Activated CD4-positive, alpha-beta T cell treated with anti-CD3 and anti-CD28 coated beads, Interleukin-2, amount 50 U/mL, for 16 hours (primary cell): ENCODE results near the gene LYST.
"Not testable (repeated sequence)": the region's sequence is repeated elsewhere in the genome, so short reads cannot be mapped to it uniquely, and the experiment has no call there.

Source experiments
- DNase-seq: peaks from one replicate; pipeline ENCODE4 v3.0.0-alpha.2; 2020

LYST gene

DNA sequence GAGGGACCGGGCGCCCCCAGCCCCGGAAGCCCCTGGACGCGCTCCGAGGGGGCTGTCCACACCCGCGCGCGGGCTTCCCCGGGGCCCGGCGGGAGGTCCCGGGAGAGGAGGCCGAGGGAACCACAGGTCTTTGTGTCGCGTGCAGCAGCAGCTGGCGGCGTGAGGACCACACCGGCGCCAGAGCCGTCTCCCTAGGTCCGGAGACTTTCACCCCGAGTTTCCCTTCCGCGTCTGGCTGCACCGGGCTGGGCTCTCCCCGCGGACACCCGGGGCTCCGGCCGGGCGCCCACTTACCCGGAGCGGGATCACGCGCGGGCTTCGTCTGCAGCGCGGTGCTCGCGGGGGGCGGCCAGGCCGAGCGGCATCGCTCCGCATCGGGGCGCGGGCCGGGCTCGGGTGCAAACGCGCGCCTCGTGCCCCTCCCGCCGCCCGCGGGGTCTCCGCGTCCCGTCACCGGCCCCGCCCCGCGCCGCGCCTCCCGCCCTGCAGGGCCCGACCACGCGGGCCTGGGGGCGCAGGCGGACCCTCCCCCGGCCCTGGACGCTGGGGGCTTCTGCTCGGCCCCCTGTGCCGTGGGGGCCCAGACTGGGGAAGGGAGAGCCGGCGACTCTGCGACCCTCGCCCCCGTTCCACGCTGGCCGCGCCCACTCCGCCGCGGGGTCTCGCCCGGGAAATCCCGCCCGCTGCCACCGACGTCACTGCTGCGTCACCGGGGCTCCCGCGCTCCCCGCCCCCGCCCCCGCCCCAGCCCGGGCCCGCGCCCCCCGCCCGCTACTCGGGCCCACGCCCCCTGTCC lies 217.1 kb downstream of the LYST start, which contains the start of gene GNG4:
TSS of gene GNG4 (minus strand) at position 417 of the 796 bp plus-strand sequence. CDS start 65,946 bp downstream, outside the sequence.
- DNase-seq = no peak

DNA sequence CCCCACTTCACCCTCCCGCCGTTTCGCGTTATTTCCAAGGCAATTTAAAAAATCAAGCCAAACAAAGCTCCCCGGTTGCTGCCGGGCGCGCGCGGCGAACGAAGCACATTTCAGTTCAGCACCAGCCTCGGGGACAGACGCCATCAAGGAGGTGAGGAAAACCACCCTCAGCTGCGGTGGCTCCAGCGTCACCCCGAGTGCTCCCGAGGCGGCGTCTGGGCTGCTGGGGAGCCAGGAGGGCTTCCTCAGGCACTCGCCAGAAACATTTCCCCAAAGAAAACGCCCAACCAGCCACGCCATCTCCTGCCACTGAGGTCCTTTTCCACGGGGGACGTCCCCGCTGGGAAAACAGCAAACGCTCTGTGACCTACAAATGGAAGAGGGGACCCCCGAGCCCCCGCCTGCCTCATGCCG lies 217.7 kb downstream of the LYST start:
- peak; percentile 55 for DNase-seq

DNA sequence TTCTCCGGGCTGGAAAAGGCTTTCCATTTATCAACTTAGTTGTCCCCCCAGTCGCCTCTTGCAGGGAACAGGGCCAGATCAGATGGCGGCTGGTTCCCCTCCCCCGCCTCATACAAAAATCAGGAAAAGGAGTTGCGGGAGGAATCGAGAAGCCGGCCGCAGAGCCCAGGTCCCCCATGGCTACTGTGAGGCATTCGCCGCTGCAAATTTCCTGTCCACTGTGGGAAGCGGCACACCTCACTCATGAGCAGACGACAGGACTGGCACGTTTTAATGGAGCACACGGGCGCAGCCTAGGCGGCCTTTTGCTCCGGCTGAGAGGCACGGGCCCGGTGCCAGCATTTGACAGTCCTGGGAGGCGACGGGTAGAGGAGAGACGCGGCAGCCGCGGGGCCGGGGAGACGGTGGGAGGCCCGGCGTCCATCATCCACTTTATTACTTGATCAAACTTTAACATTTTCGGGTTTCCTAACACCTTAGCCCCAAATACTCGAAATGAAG lies 218.2 kb downstream of the LYST start:
- DNase-seq = no peak

DNA sequence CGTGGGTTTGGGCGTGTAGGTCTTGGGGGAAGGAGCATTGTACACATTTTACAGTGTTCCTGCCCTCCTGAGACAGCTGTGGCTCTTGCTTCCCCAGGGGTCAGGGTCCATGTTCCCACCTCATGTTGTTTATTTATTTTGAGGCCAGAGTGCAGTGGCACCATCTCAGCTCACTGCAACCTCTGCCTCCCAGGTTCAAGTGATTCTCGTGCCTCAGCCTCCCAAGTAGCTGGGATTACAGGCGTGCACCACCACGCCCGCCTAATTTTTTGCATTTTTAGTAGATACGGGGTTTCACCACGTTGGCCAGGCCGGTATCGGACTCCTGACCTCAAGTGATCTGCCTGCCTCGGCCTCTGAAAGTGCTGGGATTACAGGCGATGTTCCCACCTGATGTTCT lies 219.2 kb downstream of the LYST start:
- DNase-seq = not testable (repeated sequence)

DNA sequence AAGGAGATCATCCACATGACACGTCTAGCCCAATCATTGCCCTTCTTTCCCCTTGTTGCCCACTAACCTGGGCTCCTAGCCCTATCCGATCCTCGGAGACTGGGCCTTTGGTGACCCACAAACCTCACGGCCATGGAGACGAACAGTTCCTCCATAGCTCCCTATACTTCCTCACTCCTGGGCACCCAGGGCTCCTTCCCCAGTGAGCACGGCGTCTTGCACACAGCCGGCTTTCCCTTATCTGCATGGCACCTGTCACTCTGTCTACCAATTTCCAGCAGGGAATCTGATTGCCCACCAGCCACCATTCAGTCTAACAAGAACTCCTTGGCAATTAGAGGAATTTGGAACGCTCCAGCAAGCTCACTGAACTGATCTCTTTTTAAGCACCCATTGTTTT lies 220.2 kb downstream of the LYST start:
- no peak for DNase-seq

DNA sequence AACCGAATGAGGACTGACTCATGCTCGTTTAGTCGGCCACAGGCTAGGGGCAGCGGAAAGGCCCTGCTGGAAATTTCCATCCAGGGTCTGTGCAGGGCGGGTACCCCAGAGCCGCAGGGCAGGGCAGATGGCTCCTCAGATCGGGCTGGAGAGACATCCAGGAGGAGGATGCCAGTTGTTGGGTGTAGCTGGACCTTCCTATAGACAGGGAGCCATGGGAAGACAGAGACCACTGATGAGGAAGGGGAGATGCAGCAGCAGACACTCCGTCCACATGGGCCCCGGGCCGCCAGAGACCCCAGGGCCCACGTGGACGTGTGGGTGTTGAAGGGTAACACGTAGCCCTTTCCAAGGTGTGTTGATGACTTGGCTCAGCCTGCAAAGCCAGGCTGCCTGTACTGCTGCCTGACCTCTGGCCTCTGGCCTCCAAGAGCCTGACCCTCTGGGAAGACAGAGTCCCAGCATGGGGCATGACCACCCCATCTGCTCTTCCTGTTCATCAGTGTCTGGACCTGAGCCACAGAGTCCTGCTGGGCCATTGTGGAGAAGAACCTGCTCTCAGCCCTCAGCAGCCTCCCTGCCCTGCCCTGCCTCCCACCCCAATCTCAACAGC lies 221.9 kb downstream of the LYST start:
- DNase-seq = no peak

DNA sequence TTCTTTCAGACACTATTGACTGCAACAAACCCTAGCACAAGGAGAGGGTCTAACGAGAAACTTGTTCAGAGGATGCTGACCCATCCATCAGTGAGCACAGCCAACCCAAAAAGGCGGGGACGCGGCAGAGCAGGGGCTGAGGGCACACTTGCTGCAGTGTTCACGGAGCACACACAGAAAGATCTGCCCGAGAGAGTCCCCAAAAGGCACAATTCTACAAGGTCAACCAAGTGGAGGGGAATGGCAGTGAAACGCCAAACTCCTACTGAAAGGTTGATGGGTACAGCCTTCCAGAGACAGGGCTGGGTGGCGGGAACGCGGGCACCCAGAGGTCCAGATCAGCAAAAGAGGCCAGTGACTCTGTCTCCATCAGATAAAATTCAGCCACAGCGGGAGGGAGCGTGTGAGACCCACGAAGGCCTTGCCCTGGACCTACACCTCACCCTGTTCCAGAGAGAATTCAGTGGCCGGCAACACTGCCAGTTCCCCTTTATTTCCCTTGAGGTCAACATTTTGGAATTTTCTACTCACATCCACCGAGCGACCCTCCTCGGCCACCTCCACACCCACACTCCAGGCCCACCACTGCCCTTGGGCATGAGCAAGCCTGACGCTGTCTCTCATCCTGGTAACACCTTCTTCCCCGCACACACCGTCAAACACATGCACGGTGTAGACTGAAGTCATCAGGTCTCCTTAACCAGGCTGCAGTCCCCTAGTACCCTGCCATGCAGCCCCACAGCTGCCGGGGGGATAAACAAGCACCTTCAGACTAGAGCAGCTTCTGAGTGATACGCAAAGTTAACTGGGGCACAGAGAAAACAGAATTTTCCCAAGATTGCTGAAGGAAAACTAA lies 222.6 kb downstream of the LYST start:
- DNase-seq = no peak

DNA sequence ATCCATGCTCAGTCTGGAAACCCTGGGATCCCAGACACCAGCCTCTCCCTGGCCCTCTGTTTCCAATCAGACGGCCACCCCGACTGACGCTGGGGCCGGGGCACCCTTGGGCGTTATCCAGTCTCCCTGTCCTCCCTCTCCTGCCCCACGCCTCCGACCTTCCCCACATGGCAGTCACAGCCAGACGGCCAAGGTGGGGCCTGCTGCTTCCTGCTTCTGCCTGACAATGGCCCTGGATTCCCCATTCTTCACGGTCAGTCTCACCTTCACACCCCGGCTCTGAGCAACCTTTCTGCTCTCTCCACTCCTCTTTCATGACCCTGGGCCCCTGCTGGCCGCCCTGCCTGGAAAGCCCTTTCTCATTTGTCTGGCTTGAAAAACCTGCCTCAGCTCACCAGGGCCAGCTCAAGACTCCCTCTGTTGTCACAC lies 223.7 kb downstream of the LYST start:
- no peak for DNase-seq

DNA sequence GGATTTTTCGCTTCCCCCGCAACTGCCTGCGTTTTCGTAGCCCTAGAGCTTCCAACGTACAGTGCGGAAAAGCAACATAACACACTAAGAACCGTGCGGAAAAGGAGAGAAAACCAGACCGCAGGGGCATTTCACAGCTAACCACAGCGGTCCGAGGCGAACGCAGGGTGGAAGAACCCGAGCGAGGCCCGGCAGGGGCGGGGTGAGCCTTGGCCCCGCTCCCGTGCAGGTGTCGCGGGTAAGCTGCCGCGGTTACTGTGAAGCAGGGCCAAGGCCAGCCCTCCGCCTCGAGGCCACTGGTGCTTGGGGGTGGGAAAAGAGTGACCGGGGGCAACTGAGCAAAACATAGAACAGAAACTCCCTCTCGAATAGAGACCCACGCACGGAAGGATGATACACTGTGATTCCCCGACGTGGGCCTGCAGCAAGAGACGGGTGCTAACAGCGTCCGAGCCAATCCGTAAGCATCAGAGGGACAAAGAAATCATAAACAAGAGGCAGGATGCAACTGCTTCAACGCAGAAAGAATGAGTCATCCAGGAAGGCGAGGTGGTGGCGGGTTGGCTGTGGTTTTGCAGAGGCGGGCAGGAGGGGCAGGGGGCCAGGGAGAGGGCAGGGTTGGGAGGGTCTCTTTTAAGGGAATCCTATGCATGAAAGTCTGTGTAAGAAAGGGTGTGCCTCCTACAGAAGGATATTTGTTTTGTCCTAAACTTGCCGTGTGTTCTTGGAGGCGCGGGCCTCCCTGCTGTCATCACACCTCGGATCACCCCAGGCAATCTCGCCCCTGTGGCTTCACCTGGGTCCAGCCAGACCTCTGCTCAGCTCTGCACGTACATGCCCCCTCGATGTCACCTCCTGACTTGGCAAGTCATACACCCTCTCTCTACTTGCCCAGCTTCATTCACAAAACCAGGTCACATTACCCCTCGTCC lies 224.4 kb downstream of the LYST start:
- DNase-seq = peak; percentile 79

DNA sequence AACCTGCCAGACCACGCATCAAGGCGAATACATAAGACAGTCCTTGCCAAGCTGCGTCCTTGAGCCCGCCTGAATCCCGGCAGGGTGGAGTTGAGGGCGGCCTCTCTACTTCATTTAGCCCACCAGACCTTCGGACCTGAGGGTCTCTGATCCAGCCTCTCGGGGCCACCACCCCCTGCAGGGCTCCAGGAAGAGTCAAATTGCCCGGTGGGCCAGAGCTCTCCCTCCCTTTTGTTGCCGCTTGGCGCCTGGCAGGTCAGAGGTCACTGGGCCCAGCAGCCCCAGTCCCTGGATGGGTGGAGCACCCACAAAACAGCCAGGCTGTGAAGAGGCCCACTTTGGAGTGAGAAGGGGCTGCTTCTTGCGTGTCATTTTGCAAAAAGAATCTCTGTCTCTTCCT lies 226.1 kb downstream of the LYST start:
- no peak for DNase-seq

DNA sequence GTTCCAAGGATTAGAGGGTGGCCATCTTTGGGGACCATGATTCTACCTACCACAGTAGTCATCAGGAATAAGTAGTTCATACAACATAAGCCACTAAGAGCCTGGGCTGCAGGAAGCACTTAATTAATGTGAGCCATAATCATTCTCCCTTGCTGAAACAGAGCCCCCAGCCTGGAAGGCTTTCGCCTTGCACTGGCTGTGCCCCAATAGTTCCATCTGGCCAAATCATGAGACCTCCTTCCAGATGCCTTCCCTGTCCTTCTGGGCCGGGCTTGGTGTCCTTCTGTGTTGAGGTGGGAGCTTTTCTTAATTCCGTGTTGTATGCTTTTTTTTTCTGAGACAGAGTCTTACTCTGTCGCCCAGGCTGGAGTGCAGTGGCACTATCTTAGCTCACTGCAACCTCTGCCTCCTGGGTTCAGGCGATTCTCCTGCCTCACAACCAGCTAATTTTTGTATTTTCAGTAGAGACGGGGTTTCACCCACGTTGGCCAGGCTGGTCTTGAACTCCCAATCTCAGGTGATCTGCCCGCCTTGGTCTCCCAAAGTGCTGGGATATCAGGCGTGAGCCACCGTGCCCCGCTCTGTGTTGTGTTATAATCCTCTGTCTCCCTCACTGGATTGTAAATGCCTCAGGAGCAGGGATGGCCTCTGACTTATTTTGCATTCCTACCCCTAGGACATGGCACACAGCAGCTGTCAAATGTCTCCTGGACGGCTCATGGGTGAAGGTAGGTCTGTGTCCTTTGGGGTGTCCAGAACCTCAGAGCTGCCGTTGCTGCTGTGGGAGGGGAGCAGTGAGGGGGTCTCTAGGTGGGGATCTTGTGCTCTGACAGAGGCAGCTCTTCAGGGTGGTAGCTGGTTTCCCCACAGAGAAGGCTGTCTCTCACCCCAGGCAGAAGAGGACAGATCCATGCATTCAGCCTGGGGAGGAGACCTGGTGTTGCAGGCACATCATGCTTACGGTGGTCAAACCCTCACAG lies 227.2 kb downstream of the LYST start:
- no peak for DNase-seq

DNA sequence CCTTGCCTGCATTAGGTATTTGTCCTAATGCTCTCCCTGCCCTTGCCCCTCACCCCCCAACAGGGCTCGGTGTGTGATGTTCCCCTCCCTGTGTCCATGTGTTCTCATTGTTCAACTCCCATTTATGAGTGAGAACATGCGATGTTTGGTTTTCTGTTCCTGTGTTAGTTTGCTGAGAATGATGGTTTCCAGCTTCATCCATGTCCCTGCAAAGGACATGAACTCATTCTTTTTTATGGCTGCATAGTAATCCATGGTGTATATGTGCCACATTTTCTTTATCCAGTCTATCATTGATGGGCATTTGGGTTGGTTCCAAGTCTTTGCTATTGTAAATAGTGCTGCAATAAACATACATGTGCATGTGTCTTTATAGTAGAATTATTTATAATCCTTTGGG lies 228.1 kb downstream of the LYST start:
- not testable (repeated sequence) for DNase-seq

DNA sequence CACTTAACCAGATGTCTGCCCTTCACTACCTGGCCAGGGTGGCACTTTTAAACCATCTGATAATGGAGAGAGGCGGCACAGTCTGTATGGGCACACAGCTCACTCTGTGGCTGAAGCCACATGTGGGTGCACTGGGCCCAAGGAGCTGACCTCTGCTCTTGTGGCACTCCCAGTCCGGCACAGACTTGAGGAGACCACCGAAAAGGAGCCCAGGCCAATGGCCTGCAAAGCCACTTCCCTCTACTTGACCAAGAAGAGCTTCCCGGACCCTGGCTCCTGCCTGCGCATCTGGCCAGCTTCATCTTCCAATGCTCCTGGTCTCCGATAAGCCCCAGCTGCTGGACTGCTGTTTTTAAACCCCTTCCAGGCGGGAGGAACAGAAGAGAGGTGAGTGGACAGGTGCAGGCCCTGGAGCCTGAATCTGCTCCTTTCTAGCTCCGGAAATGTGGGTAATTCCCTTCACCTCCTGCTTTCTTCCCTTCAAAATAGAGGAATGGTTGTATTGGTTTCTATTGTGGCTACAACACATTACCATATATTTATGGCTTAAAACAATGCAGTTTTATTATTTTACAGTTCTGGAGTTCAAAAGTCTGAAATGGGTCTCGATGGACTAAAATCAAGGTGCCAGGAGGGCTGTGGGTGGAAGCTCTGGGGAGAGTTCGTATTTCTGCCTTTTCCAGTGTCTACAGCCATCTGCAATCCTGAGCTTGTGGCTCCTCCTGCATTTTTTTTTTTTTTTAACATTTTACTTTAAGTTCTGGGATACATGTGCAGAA lies 228.8 kb downstream of the LYST start:
- no peak for DNase-seq

DNA sequence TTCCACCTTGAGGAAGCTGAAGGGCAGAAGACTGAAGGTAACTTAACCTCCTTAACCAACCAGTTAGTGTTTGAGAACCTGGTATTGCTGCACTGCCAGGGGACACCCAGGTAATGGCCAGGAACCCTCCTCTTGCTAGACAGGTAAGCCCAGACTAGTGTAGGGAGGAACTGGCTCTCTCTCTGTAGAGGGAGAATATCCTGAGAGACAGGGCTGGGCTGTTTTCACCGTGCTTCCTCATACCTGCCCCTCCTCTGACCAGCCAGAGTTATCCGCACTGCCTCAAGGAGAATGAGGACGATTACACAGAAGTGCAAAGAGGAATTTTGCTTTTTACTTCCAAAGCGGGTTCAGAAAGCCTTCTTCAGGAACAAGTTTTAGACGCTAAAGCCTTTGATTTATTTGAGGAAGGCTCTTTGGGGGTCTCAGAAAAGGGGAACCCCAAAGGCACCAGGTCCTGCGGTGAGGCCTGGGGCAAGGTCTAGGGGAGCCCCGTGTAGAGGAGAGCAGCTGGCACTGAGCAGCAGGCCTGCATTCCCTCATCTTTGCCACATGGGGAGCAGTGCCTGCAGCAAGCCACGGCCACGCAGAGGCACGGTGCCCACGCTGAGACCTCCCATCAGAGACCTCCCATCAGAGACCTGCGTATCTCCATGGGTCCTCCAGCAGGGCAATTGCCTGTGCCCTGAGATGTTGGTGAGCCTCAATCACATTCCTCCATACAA lies 230.6 kb downstream of the LYST start:
- no peak for DNase-seq

DNA sequence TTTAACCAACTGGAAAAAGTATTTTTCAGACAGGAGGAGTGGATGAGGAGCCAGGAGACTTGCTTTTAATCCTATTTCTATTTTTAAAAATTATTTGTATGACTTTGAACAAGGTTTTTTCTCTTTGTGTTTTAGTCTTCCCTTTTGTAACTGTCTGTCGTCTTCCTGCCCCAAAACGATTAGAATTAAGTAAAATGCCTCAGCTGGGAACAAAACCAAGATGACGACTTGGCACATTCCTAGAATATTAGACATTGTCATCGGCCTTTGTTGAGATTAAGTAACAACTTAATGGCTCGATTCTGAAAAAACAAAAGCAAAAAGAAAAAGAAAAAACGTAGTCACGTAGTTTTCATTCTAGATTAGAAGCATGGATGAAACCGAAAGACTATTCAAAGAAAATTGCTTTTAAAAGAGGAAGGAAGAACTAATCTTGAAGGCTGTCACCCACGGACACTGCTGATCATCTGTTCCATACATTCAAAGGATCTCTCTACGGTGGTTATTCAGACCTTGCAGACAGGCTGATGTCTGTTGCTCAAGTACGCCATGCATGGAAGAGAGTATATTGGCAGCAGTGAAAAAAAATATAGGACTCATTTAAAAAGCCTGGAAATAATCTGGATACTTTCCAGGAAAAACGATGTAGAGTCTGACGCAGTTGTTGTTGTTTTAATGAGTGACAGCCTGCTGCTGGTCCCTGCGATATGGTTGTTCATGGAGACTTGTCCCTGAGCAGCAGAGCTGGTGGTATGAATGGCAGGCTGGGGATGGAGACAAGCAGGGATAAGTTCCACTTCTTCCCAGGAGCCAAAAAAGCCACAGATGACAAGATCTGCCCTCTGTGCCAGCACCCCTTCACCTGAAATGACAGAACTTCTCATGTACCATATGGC lies 234.0 kb downstream of the LYST start:
- no peak for DNase-seq

DNA sequence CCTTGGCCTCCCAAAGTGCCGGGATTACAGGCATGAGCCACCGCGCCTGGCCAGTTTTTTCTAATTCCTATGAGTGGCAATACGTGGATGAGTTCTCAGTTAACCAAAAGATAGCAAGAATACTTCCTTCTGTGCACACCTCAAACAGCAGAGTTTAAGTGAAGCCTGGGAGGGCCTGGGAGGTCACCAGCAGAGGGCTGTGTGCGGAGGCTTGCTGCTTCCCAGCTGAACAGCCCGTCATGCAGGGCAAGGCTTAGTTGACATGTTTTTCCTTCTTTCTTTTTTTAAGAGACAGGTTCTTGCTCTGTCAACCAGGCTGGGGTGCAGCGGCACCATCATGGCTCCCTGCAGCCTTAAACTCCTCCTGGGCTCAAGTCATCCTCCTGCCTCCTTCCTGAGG lies 234.9 kb downstream of the LYST start:
- no peak for DNase-seq

DNA sequence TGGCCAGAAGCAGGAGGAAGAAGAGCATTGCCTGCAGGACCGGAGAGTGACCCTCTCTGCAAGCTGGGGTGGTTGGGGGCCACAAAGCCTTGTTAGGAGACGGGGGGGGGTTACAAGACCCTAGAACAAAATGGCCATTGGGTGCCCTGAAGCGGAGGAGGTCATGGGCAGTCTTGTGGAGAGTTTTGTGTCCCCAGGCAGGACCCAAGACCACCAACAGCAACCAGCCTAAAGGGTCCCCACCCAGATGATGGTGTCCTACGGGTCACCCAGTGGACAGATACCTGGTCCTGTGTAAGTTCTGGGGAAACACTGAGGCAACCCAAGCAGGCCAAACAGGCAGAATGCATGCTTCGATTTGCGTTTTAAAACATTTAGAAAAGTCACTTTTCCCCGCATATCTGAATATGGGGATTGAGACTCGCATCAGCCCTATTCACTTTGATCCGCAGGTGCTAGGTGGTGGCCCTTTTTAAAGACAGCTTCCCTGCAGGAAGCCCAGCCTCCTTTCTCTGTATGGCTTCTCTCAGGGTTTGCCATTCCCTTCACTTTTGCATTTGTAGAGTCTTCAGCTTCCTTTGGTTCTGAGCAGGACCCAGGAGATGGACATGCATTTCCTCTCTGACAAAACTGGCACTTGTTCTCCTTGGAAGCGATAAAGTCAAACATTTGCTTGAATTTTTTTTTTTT lies 238.2 kb downstream of the LYST start:
- DNase-seq = no peak

DNA sequence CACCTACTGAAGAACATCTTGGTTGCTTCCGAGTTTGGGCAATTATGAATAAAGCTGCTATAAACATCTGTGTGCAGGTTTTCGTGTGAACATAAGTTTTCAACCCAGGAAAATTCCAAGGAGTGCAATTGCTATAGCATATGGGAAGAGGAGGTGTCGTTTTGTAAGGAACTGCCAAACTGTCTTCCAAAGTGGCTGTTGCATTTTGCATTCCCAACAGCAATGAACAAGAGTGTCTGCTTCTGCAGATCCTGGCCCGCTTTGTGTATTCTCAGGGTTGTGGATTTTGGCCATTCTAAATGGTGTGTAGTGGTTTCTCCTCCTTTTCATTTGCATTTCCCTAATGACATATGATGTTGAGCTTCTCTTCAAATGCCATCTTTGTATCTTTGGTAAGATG lies 240.9 kb downstream of the LYST start:
- DNase-seq = no peak
